Bronchial epithelial cell (primary cell): ENCODE data around the gene XPA. TPM values are rescaled to one million over a fixed set of nuclear protein-coding genes. Genes with fewer than 3 reads are reported as not detected.

Experiments
- DNase-seq: peaks from one replicate; pipeline ENCODE4 v3.0.0-alpha.2; 2010; ENCODE audit warnings: low read depth
- FAIRE-seq: peaks from 2 replicates; lab custom pipeline; 2011; peaks lifted over from hg19 to GRCh38; lab: Jason Lieb, UNC
- H3K27me3 ChIP-seq: 2 replicates; pipeline ENCODE4 v1.5.1; 2011; ENCODE audit warnings: low read length; ENCODE audit not compliant: control insufficient read depth, insufficient read depth
- H3K36me3 ChIP-seq: 2 replicates; pipeline ENCODE4 v1.5.1; 2011; ENCODE audit warnings: low read length; ENCODE audit not compliant: control insufficient read depth, insufficient read depth
- H3K4me3 ChIP-seq: 2 replicates; pipeline ENCODE4 v1.5.1; 2011; ENCODE audit warnings: mild to moderate bottlenecking, low read depth, low read length, control low read depth
- CTCF ChIP-seq: IDR thresholded peaks from 2 replicates; pipeline ENCODE4 v1.5.1; 2011; ENCODE audit warnings: mild to moderate bottlenecking, moderate library complexity, low read length, control low read depth, inconsistent platforms; ENCODE audit not compliant: insufficient read depth, severe bottlenecking
- total RNA-seq: library from RNA; depleted of rRNA; stranded (reverse); fragments of >200 nt; gene quantifications from 2 replicates; pipeline ENCODE4 v1.2.1, GENCODE V29; 2014

The XPA gene
- total RNA-seq, 1 donor from 2014 or later, result 4.2 TPM

DNA sequence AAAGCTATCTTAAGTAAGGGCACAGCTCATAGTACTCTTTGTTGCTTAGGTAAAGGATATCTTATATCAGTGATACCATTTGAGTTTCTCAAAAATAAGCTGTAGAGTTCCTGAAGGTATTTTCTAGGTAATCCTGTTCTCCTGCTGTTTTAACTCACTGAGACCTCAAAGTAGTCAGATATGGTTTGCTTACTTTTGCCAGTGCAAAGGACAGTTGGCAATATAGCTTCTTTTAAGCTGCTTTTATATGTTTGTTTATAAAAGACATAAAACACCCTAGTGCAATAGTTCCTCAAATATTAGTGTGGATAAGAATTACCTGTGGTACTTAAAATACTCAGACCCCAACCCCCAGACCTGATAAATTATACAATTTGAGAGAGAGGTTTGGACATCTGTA lies 51.4 kb downstream of the XPA start:
- FAIRE-seq (no peak), DNase-seq (no peak)
- TF ChIP-seq CTCF, result no peak
- H3K36me3 ChIP-seq, result peaks cover 6% of the 10 kb centered on the region
- H3K4me3 ChIP-seq, result no peak overlapping the region
- no peaks in the 10 kb centered on the region for H3K27me3 ChIP-seq

- FAIRE-seq (no peak), DNase-seq (no peak)
- no peak for TF ChIP-seq CTCF
- Histone ChIP-seq H3K27me3 (no peaks in the 10 kb centered on the region), H3K36me3 (peaks cover 4% of the 10 kb centered on the region), H3K4me3 (no peak overlapping the region)
These were observed 56.8 kb downstream of the XPA start for GRCh38 chr9:97640325-97640724.

- peaks cover 4% of the 10 kb centered on the region for H3K36me3 ChIP-seq
- DNase-seq (no peak), FAIRE-seq (no peak)
- no peaks in the 10 kb centered on the region for H3K27me3 ChIP-seq
- TF ChIP-seq CTCF, result no peak
- H3K4me3 ChIP-seq, result no peak overlapping the region
These were observed 58.5 kb downstream of the XPA start for GRCh38 chr9:97638666-97639065.

GRCh38 chr9:97636903-97637302 lies 60.2 kb downstream of the XPA start:
- no peak for TF ChIP-seq CTCF
- Histone ChIP-seq H3K27me3 (no peaks in the 10 kb centered on the region), H3K36me3 (peaks cover 2% of the 10 kb centered on the region), H3K4me3 (no peak overlapping the region)
- no peak for FAIRE-seq
- no peak for DNase-seq

DNA sequence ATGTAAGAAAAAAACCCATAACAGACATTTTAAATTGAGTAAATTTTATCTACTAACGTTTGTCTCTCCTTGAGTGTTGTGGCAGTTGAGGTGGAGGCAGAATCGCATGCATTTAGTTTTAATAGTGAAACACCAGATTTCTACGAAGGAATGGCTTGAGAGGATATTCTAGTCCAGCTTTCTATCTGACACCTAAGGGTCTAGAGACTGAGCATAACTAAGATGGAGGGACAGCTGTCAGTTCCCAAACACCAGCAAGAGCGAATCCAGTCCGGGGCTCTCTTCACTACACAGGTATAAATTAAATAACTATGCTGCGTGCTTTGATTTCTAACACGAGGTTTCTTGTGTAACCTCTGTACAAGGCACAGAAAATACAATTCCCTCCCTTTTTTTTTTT lies 62.1 kb downstream of the XPA start:
- no peaks in the 10 kb centered on the region for H3K27me3 ChIP-seq
- H3K4me3 ChIP-seq, result no peak overlapping the region
- H3K36me3 ChIP-seq, result no peaks in the 10 kb centered on the region
- TF ChIP-seq CTCF, result no peak
- DNase-seq (no peak), FAIRE-seq (no peak)

- H3K4me3 ChIP-seq, result peak overlapping the region; percentile 94
- DNase-seq (peak; percentile 15), FAIRE-seq (no peak)
- H3K36me3 ChIP-seq, result no peaks in the 10 kb centered on the region
- no peaks in the 10 kb centered on the region for H3K27me3 ChIP-seq
- no peak for TF ChIP-seq CTCF
These were observed 63.2 kb downstream of the XPA start for GRCh38 chr9:97633859-97634490.
